B cell (primary cell): ENCODE measurements around the gene OXTR. TPM values are rescaled to one million over a fixed set of nuclear protein-coding genes. Genes with fewer than 3 reads are reported as not detected.

Experiments
- ATAC-seq: fragments of 200-7000 bp; cut with Tn5 transposase; one replicate; pipeline ENCODE4 v1.10.0; 2021; ENCODE audit warnings: low read depth, mild to moderate bottlenecking, moderate number of reproducible peaks, moderate library complexity
- CTCF ChIA-PET: fragments of 350-600 bp; sonication (Branson Sonifier 250); formaldehyde crosslinking; loops from one replicate; lab custom pipeline; 2021; ENCODE audit warnings: antibody characterized with exemption, inconsistent platforms; lab: Charles Lee
- POLR2A ChIA-PET: fragments of 350-600 bp; sonication (Branson Sonifier 250); formaldehyde crosslinking; loops from one replicate; lab custom pipeline; 2021; ENCODE audit warnings: antibody characterized with exemption; lab: Charles Lee
- DNase-seq: peaks from one replicate; pipeline ENCODE4 v3.0.0; 2013
- H2AFZ ChIP-seq: 2 replicates; pipeline ENCODE4 v1.6.1; 2012; ENCODE audit warnings: mild to moderate bottlenecking, low read depth, low read length; ENCODE audit not compliant: insufficient read depth, poor library complexity, severe bottlenecking
- H3K27ac ChIP-seq, 2 donors: 1 replicate in 1 of 2; 2 replicates in 1 of 2; pipeline ENCODE4 v1.5.1; 2012 to 2013; ENCODE audit warnings: low read length in 2 of 2, mild to moderate bottlenecking in 2 of 2, moderate library complexity in 1 of 2
- H3K27me3 ChIP-seq, 4 experiments: fragments of 200-600 bp in 1 of 4; sonication (generic) in 1 of 4; replicated peaks in 1 of 4; 1 replicate in 2 of 4; 2 replicates in 2 of 4; pipeline versions ENCODE4 v1.6.1 to v1.7.0; 2013 to 2016; ENCODE audit warnings: low read length in 3 of 4, mild to moderate bottlenecking in 2 of 4, mixed read lengths in 1 of 4, moderate library complexity in 1 of 4; ENCODE audit not compliant: insufficient read depth in 4 of 4, control insufficient read depth in 3 of 4; ENCODE audit errors: control extremely low read depth in 1 of 4
- H3K36me3 ChIP-seq, 2 experiments: replicated peaks in 1 of 2; 1 replicate in 1 of 2; 2 replicates in 1 of 2; pipeline versions ENCODE4 v1.6.1 to v1.7.1; 2013; ENCODE audit warnings: low read length in 1 of 2; ENCODE audit not compliant: insufficient read depth in 2 of 2, control insufficient read depth in 1 of 2; ENCODE audit errors: control extremely low read depth in 1 of 2, extremely low read depth in 1 of 2
- H3K4me1 ChIP-seq, 2 donors: fragments of 200-600 bp in 1 of 2; sonication (generic) in 1 of 2; 1 replicate in 1 of 2; 2 replicates in 1 of 2; pipeline versions ENCODE4 v1.5.1 to v1.6.1; 2013 to 2017; ENCODE audit warnings: low read length in 2 of 2; ENCODE audit not compliant: control insufficient read depth in 2 of 2, insufficient read depth in 2 of 2
- H3K4me2 ChIP-seq: replicated peaks from 2 replicates; pipeline ENCODE3; 2012; ENCODE audit warnings: mild to moderate bottlenecking, low read depth, low read length; ENCODE audit not compliant: poor library complexity, severe bottlenecking
- H3K4me3 ChIP-seq, 5 experiments: fragments of 200-600 bp in 1 of 5; sonication (generic) in 1 of 5; 1 replicate in 3 of 5; 2 replicates in 2 of 5; pipeline versions ENCODE4 v1.5.1 to v1.7.0; 2011 to 2016; ENCODE audit warnings: low read length in 4 of 5, mild to moderate bottlenecking in 4 of 5, low read depth in 2 of 5, control low read depth in 1 of 5, moderate library complexity in 1 of 5; ENCODE audit not compliant: insufficient read depth in 1 of 5; ENCODE audit errors: control extremely low read depth in 1 of 5, extremely low read depth in 1 of 5
- H3K79me2 ChIP-seq: fragments of 200-600 bp; sonication (generic); one replicate; pipeline ENCODE4 v1.6.0; 2016; ENCODE audit warnings: low read length; ENCODE audit not compliant: control insufficient read depth, insufficient read depth
- H3K9ac ChIP-seq: fragments of 200-600 bp; sonication (generic); 2 replicates; pipeline ENCODE4 v1.6.1; 2017; ENCODE audit warnings: mild to moderate bottlenecking, low read length, moderate library complexity
- H3K9me3 ChIP-seq, 3 donors: one replicate each; pipeline versions ENCODE4 v1.6.1 to v1.7.1; 2013; ENCODE audit warnings: low read length in 2 of 3; ENCODE audit not compliant: control insufficient read depth in 2 of 3, insufficient read depth in 1 of 3; ENCODE audit errors: control extremely low read depth in 1 of 3
- H4K20me1 ChIP-seq: 2 replicates; pipeline ENCODE4 v1.6.0; 2012; ENCODE audit warnings: mild to moderate bottlenecking, low read length; ENCODE audit not compliant: insufficient read depth, control insufficient read depth, poor library complexity, severe bottlenecking
- H3K27ac Mint-ChIP-seq: one replicate; pipeline ENCODE4 v1.8.0; 2021; ENCODE audit warnings: mixed read lengths
- H3K27me3 Mint-ChIP-seq: one replicate; pipeline ENCODE4 v1.8.0; 2021; ENCODE audit warnings: mixed read lengths
- H3K4me1 Mint-ChIP-seq: one replicate; pipeline ENCODE4 v1.8.0; 2021; ENCODE audit warnings: mixed read lengths
- H3K4me3 Mint-ChIP-seq: one replicate; pipeline ENCODE4 v1.8.0; 2021; ENCODE audit warnings: mixed read lengths
- H3K9me3 Mint-ChIP-seq: one replicate; pipeline ENCODE4 v1.8.0; 2022; ENCODE audit warnings: mixed read lengths; ENCODE audit not compliant: insufficient read depth
- CTCF ChIP-seq: fragments of 200-600 bp; IDR thresholded peaks from one replicate; pipeline ENCODE4 v1.8.0; 2022; ENCODE audit warnings: antibody characterized with exemption, mild to moderate bottlenecking
- EZH2 ChIP-seq: IDR thresholded peaks from 2 replicates; pipeline ENCODE4 v1.6.1; 2012; ENCODE audit warnings: borderline replicate concordance, low read depth, mild to moderate bottlenecking, moderate library complexity, low read length; ENCODE audit not compliant: insufficient read depth, poor library complexity, severe bottlenecking
- WGBS: methylation state at CpG from one replicate; pipeline ENCODE4 v1.1.5; 2013; ENCODE audit warnings: missing lambda C conversion rate; ENCODE audit not compliant: insufficient coverage; 5-methylcytosine and 5-hydroxymethylcytosine counted together
- intact Hi-C: fragments of 100-400 bp; cut with micrococcal nuclease; formaldehyde crosslinking; loops from one replicate; pipeline ENCODE4 v1.10.0; 2022
- polyA plus RNA-seq: library from polyadenylated mRNA; depleted of rRNA; stranded (reverse); fragments of >200 nt; gene quantifications from 2 replicates; pipeline ENCODE4 v1.2.3, GENCODE V29; 2012
- total RNA-seq, 2 donors: library from RNA; stranded (reverse); fragments of 120-200 nt in 1 of 2; gene quantifications; 1 replicate in 1 of 2; 2 replicates in 1 of 2; pipeline versions ENCODE4 v1.2.3 to v1.2.4, GENCODE V29; 2013 to 2022

Gene OXTR
- total and polyA plus RNA-seq, 2 donors (not counting 1 experiment from before 2014, with no cell fraction given), result 0.13 to 0.17 TPM

GRCh38 chr3:8702560-8702959 lies 66.9 kb downstream of the OXTR start:
- H3K9me3 ChIP-seq, result peaks cover 0 to 6% (median 1%) of the 10 kb centered on the region in 3 donors
- POLR2A ChIA-PET, result no interaction called here
- Mint-ChIP-seq H3K27ac (no peak overlapping the region), H3K27me3 (peaks cover under 1% of the 10 kb centered on the region), H3K4me1 (no peaks in the 10 kb centered on the region), H3K4me3 (no peak overlapping the region), H3K9me3 (peaks cover 4% of the 10 kb centered on the region)
- intact Hi-C loops, result no loop called here
- H3K36me3 ChIP-seq, result no peaks in the 10 kb centered on the region
- no peak overlapping the region for H3K4me3 ChIP-seq
- no peak overlapping the region for H2AFZ ChIP-seq
- WGBS, result no CpG with 5 or more reads among the region's 3 CpGs
- TF ChIP-seq EZH2, result no peak
- TF ChIP-seq CTCF, result no peak
- H3K27ac ChIP-seq, result no peak overlapping the region
- DNase-seq (no peak), ATAC-seq (no peak)
- H4K20me1 ChIP-seq, result no peaks in the 10 kb centered on the region
- H3K4me1 ChIP-seq, result no peaks in the 10 kb centered on the region
- no peaks in the 10 kb centered on the region for H3K79me2 ChIP-seq
- no peak overlapping the region for H3K4me2 ChIP-seq
- CTCF ChIA-PET, result no interaction called here
- H3K27me3 ChIP-seq, result no peaks in the 10 kb centered on the region
- H3K9ac ChIP-seq, result no peak overlapping the region

Other genes with a start within 250 kb of the OXTR start
- not detected in 2 replicates for gene SSUH2, start 124.8 kb downstream of the OXTR start, total RNA-seq
- gene SSUH2, start 124.8 kb downstream of the OXTR start, polyA plus RNA-seq, result not detected in 2 replicates
- not detected in 2 replicates for gene CAV3, start 35.8 kb downstream of the OXTR start, total RNA-seq
- gene CAV3, start 35.8 kb downstream of the OXTR start, polyA plus RNA-seq, result not detected in 2 replicates
- gene RAD18, start 193.9 kb upstream of the OXTR start, total RNA-seq, result 20.6 and 21.3 TPM in 2 replicates
- gene RAD18, start 193.9 kb upstream of the OXTR start, polyA plus RNA-seq, result 4.8 and 7.1 TPM in 2 replicates